DMS114 treated with DMSO at 0.1 percent for 48 hours (cell line): ENCODE data around the gene CTSH.
A peak's percentile ranks its signal among the peaks of the same experiment; 100 is the strongest.
"Not testable (repeated sequence)": the region's sequence is repeated elsewhere in the genome, so short reads cannot be mapped to it uniquely, and the experiment has no call there.

ENCODE experiments used
- DNase-seq: peaks from one replicate; lab custom pipeline; 2025; ENCODE audit not compliant: unreplicated experiment; lab: John Stamatoyannopoulos, UW

The CTSH gene

DNA sequence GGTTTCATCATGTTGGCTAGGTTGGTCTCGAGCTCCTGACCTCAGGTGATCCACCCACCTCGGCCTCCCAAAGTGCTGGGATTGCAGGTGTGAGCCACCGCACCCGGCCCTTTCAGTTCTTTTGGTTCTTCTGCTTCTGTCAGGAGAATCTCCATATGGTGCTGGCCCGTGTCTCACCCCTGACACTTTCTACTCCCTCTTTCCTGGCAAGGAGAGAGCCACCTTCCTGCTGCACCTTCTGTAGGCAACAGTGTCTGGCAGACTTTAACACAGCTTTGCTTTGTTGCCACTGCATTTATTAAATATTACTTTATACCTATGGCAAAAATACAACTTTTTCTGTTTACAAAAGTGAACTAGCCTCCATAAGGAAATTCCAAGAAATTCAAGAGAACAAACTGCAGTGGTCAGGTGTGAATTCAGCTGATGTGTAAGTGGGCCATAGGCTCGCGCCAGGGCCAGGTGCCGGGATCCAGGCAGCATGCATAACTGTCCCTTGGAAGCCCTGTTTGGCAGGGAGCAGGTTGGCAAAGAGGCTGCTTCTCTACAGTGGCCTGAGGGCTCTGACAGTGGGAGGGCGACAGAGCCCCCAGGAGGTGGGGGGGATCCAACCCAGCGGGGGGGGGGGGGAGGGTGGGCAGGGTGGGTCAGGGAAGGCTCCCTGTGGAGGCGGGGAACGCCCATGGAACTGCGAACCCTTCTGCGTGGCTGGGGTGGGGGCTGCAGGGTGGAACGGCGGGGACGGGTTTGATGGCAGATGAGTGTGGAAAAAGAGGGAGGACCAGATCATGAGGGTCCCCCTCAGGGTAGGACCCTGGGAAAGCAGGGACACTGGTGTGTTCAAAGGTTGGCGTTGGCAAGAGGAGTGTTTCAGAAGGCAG is 21.1 kb downstream of the CTSH start:
- no peak for DNase-seq

GRCh38 chr15:78923015-78923414 is 21.8 kb downstream of the CTSH start:
- no peak for DNase-seq

DNA sequence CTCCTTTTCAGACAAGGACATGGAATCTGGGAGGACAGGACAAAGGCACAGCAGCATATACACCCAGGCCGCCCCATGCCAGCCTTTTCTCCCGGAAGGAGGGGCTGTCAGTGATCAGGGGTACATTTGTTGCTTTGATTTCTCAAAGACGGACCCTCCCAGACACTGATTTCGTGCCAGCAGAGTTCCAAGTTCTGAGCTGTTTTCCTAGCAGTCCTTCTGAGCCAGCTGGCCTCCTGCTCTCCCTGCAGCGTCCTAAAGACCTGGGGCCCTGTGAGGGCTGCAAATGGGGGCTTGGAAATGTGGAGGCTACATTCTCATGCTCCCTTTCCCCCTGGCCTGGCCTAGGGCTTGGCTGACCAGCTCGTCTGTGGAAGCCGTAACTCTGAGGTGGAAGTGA is 22.3 kb downstream of the CTSH start:
- no peak for DNase-seq

DNA sequence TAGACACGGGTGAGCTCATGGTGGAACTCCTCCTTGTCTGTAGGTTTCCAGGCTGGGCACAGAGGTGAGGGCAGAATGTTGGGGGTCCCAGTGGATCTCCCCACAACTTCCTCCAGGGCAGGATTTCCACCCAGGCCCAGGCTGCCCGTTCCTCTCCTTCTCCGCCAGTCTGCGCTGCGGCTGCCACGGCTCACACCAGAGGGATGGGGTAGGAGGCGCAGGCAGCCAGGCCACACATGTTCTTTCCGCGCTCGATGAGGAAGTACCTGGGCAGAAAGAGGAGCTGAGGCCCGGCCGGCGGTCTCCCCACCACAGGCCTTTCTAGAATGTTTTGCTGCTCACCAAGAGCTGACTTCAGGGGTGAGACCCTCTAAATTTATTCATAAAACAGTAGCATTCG is 22.9 kb downstream of the CTSH start:
- no peak for DNase-seq

GRCh38 chr15:78921517-78921916 is 23.3 kb downstream of the CTSH start:
- DNase-seq = no peak

- DNase-seq = no peak
Observed at GRCh38 chr15:78917888-78918287, 27.0 kb downstream of the CTSH start.

DNA sequence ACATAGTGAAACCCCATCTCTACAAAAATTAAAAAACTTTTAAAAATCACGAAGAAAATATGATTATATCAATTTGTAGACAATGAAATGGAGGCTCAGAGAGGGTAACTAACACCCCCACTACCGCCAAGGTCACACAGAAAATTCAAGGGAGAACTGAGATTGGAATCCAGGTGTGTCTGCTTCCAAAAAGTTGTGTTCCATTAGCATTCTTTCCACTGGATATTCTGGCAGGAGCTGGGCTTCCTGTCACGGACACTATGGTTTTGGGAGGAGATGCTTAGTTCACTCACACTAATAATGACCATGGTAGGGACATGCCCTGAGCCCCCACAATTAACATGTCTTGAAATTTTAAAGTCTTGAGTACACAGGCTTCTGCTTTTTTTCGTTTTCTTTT is 28.8 kb downstream of the CTSH start:
- DNase-seq = no peak

DNA sequence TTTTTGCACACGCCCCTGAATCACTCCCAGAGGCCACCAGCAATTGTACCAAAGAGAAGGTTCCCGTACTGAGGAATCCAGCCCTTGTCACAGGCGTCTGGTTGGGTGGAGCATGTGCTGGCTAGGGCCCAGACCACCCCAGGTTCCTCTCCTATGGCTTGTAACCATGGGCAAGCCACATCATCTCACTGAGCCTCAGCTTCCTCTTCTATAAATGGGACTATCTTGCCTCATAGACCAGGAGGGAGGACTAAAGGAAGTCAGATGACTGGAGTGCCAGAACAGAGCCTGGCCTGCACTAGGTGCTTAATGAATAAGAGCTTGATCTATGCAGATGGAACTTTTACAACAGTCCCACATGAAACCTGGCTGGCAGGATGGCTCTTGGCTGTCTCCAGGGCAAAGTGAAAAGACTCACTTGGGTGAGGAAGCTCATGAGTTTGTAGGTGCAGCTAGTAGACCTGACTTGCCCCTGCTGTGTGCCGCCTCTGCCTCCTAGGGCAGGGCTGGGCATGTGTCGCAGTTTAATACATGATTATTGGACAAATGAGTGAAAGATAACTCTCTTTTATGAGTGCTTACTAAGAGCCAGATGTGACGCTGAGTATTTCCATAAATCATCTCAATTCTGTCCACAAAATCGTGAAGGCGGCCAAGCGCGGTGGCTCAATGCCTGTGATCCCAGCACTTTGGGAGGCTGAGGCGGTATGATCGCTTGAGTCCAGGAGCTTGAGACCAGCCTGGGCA is 29.3 kb downstream of the CTSH start:
- DNase-seq = no peak

GRCh38 chr15:78914027-78914764 is 30.6 kb downstream of the CTSH start:
- DNase-seq = no peak

GRCh38 chr15:78913012-78913411 is 31.8 kb downstream of the CTSH start:
- DNase-seq = no peak

- DNase-seq = no peak
Observed at GRCh38 chr15:78912316-78912715, 32.5 kb downstream of the CTSH start.

DNA sequence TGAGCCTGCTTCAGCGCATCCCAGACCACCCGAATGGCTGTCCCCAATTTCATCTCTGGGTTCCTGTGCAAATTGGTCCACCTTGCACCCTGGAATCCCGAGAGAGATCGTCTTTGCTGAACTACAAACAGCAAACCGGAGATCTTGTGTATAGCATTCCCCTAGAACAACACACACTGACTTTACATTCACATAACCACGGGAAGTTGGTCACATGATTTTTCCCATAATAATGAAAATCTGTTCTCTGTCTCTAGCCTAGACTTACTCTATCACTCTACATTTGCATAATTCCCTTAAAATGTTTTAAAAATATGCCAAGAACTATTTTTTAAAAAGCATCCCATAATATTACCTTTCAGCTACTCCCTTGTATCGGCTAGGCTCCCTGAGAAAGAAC is 34.6 kb downstream of the CTSH start:
- no peak for DNase-seq

DNA sequence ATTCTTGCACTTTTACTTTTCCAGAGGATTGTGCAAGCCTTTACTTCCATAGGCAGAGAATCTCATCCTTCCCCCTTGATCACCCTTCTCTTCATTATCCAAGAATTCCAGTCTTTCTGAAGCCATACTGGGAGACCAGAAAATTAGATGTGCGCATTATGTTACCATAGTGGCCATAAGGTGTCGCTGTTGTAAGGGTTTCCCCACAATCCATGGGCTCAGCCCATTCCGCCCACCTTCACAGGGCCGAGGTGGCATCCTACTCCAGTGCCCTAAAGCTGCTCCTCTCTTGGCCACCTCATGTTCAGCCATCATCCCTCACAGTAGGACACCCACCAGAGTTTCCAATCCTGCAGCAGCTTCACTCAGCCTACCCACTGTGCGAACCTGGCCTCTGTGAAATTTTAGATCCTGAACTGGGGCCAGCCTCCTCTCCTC is 35.0 kb downstream of the CTSH start:
- DNase-seq = no peak

- DNase-seq = no peak
Observed at GRCh38 chr15:78909160-78909695, 35.6 kb downstream of the CTSH start.

DNA sequence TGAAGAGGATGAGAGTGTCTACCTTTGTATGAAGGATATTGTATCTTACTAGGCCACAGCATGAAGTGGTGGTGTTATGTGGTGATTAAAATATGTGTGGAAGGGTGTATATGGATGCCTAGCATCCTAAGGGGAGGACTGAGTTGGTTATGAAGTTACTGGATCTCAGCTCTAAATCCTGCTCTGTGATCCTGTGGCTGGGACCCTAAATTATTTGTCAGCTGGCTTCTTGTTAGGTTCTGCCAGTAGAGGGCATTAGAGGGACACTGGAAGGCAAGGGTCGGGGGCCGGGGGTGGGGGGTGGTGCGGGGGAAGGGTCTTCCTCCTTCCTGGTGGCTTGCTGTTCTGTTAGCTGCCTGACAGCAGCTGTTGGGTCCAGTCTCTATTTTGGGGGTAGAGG is 37.3 kb downstream of the CTSH start:
- DNase-seq = peak; percentile 23

DNA sequence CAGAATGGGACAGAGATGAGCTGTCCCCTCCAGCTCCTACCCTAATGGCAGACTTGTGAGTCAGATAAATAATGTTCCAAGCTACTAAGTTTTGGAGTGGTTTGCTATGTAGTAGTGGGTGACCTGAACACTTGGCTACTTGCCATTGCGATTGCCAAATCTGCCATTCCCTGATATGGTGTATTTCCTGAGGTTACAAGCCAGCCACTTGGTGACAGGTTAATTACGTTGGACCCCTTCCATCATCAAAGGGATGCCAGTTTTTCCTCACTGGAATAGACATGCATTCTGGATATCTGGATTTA is 38.6 kb downstream of the CTSH start:
- no peak for DNase-seq

- DNase-seq = no peak
Observed at GRCh38 chr15:78904599-78905358, 40.1 kb downstream of the CTSH start.

- DNase-seq = not testable (repeated sequence)
Observed at GRCh38 chr15:78902281-78903032, 42.4 kb downstream of the CTSH start.

- not testable (repeated sequence) for DNase-seq
Observed at GRCh38 chr15:78900819-78901533, 43.9 kb downstream of the CTSH start.
